ENCODE results near the gene RHOA. TPM values are rescaled to one million over a fixed set of nuclear protein-coding genes. Genes with fewer than 3 reads are reported as not detected.

RHOA gene
- polyA plus RNA-seq (2013) = 471 TPM

- Histone ChIP-seq H3K4me3 (ENCODE audit: control insufficient read depth in 1 of 7, extremely low read depth in 1 of 7, insufficient read depth in 4 of 7, low read depth in 2 of 7, low read length in 6 of 7) (peak within 1 kb of the TSS; percentile 72 to 97 (median 92)), H3K27me3 (replicated peaks in 2 of 5; ENCODE audit: control insufficient read depth in 4 of 5, insufficient read depth in 5 of 5, low read length in 4 of 5) (no peaks in the 10 kb centered on the region), H3K36me3 (ENCODE audit: control insufficient read depth in 4 of 4, insufficient read depth in 4 of 4, low read length in 3 of 4) (peaks cover 0 to 8% (median 3%) of the 10 kb centered on the region in 4 experiments), H3K4me1 (ENCODE audit: control extremely low read depth in 1 of 4, control insufficient read depth in 4 of 4, insufficient read depth in 4 of 4, low read length in 3 of 4) (peaks cover 42 to 71% (median 58%) of the 10 kb centered on the region in 4 experiments), H3K9me3 (ENCODE audit: control extremely low read depth in 1 of 5, control insufficient read depth in 4 of 5, insufficient read depth in 2 of 5, low read depth in 1 of 5, low read length in 4 of 5) (no peaks in the 10 kb centered on the region), H3K27ac (ENCODE audit: insufficient read depth in 1 of 2, low read depth in 1 of 2, low read length in 2 of 2, poor library complexity in 1 of 2, severe bottlenecking in 2 of 2) (peak within 1 kb of the TSS; percentile 91 to 96)
- peak; percentile 100 for DNase-seq
- WGBS (ENCODE audit: insufficient coverage) = 0% methylated on average over 49 of the region's 62 CpGs
- POLR2A ChIA-PET = interaction anchor here (0.7 to 2.1 kb wide), 5 partner anchors 17 to 86 kb away, joined by 3 to 17 read pairs (median 5); partner anchors contain the start of genes GPX1, NICN1 and USP4
- CTCF ChIA-PET = interaction anchor here (1.4 kb wide), 1 partner anchor 11 kb away, joined by 3 read pairs; no protein-coding TSS in a partner anchor
Measured at GRCh38 chr3:49411968-49412631, at the start of gene RHOA, which contains the start of gene TCTA. RHOA (minus strand) TSS chr3:49411976; CDS start chr3:49375589, 36,387 bp downstream. TCTA (plus strand) TSS chr3:49412423; CDS start chr3:49412427, 4 bp downstream.

- Histone ChIP-seq H3K4me3 (ENCODE audit: control insufficient read depth in 1 of 7, extremely low read depth in 1 of 7, insufficient read depth in 4 of 7, low read depth in 2 of 7, low read length in 6 of 7) (no peak overlapping the region), H3K27ac (ENCODE audit: insufficient read depth in 1 of 2, low read depth in 1 of 2, low read length in 2 of 2, poor library complexity in 1 of 2, severe bottlenecking in 2 of 2) (no peak overlapping the region), H3K27me3 (replicated peaks in 2 of 5; ENCODE audit: control insufficient read depth in 4 of 5, insufficient read depth in 5 of 5, low read length in 4 of 5) (peaks cover 0 to 8% (median 0%) of the 10 kb centered on the region in 5 experiments), H3K4me1 (ENCODE audit: control extremely low read depth in 1 of 4, control insufficient read depth in 4 of 4, insufficient read depth in 4 of 4, low read length in 3 of 4) (peaks cover 0 to 3% (median 0%) of the 10 kb centered on the region in 4 experiments), H3K9me3 (ENCODE audit: control extremely low read depth in 1 of 5, control insufficient read depth in 4 of 5, insufficient read depth in 2 of 5, low read depth in 1 of 5, low read length in 4 of 5) (no peaks in the 10 kb centered on the region), H3K36me3 (ENCODE audit: control insufficient read depth in 4 of 4, insufficient read depth in 4 of 4, low read length in 3 of 4) (no peaks in the 10 kb centered on the region)
- WGBS (ENCODE audit: insufficient coverage) = 100% methylated on average over 4 of the region's 4 CpGs
- ChIA-PET POLR2A (interaction anchor here (0.6 kb wide), 1 partner anchor 8 kb away, joined by 3 read pairs; no protein-coding TSS in a partner anchor), CTCF (interaction anchor here (1.1 to 1.6 kb wide), 2 partner anchors 9 to 11 kb away, joined by 3 to 4 read pairs; no protein-coding TSS in a partner anchor)
- no peak for DNase-seq
Measured at GRCh38 chr3:49460956-49461355, 49.2 kb upstream of the RHOA start.

GRCh38 chr3:49460188-49460890, 48.6 kb upstream of the RHOA start:
- 100% methylated on average over 2 of the region's 2 CpGs for WGBS (ENCODE audit: insufficient coverage)
- CTCF ChIA-PET = interaction anchor here (1.1 to 1.9 kb wide), 3 partner anchors 8 to 121 kb away, joined by 3 to 4 read pairs (median 4); partner anchors contain the start of gene USP4
- Histone ChIP-seq H3K36me3 (ENCODE audit: control insufficient read depth in 4 of 4, insufficient read depth in 4 of 4, low read length in 3 of 4) (no peaks in the 10 kb centered on the region), H3K4me3 (ENCODE audit: control insufficient read depth in 1 of 7, extremely low read depth in 1 of 7, insufficient read depth in 4 of 7, low read depth in 2 of 7, low read length in 6 of 7) (no peak overlapping the region), H3K4me1 (ENCODE audit: control extremely low read depth in 1 of 4, control insufficient read depth in 4 of 4, insufficient read depth in 4 of 4, low read length in 3 of 4) (no peaks in the 10 kb centered on the region), H3K27ac (ENCODE audit: insufficient read depth in 1 of 2, low read depth in 1 of 2, low read length in 2 of 2, poor library complexity in 1 of 2, severe bottlenecking in 2 of 2) (no peak overlapping the region), H3K9me3 (ENCODE audit: control extremely low read depth in 1 of 5, control insufficient read depth in 4 of 5, insufficient read depth in 2 of 5, low read depth in 1 of 5, low read length in 4 of 5) (no peaks in the 10 kb centered on the region), H3K27me3 (replicated peaks in 2 of 5; ENCODE audit: control insufficient read depth in 4 of 5, insufficient read depth in 5 of 5, low read length in 4 of 5) (peaks cover 0 to 8% (median 0%) of the 10 kb centered on the region in 5 experiments)
- POLR2A ChIA-PET = interaction anchor here (0.6 kb wide), 1 partner anchor 8 kb away, joined by 3 read pairs; no protein-coding TSS in a partner anchor
- DNase-seq = no peak

GRCh38 chr3:49456466-49456865, 44.7 kb upstream of the RHOA start:
- no CpG with 5 or more reads among the region's 3 CpGs for WGBS (ENCODE audit: insufficient coverage)
- POLR2A ChIA-PET = no interaction called here

GRCh38 chr3:49454898-49455681, 43.3 kb upstream of the RHOA start:
- POLR2A ChIA-PET = interaction anchor here (1.1 kb wide), 1 partner anchor 115 kb away, joined by 3 read pairs; the partner anchor contains the start of gene USP4
- no peak for DNase-seq
- H3K4me3 ChIP-seq (ENCODE audit: control insufficient read depth in 1 of 7, extremely low read depth in 1 of 7, insufficient read depth in 4 of 7, low read depth in 2 of 7, low read length in 6 of 7) = no peak overlapping the region

More at GRCh38 chr3:49456466-49456865, 44.7 kb upstream of the RHOA start:
- CTCF ChIA-PET = interaction anchor here (0.6 kb wide), 1 partner anchor 143 kb away, joined by 3 read pairs; no protein-coding TSS in a partner anchor
- Histone ChIP-seq H3K4me1 (ENCODE audit: control extremely low read depth in 1 of 4, control insufficient read depth in 4 of 4, insufficient read depth in 4 of 4, low read length in 3 of 4) (no peaks in the 10 kb centered on the region), H3K27ac (ENCODE audit: insufficient read depth in 1 of 2, low read depth in 1 of 2, low read length in 2 of 2, poor library complexity in 1 of 2, severe bottlenecking in 2 of 2) (no peak overlapping the region), H3K9me3 (ENCODE audit: control extremely low read depth in 1 of 5, control insufficient read depth in 4 of 5, insufficient read depth in 2 of 5, low read depth in 1 of 5, low read length in 4 of 5) (no peaks in the 10 kb centered on the region), H3K36me3 (ENCODE audit: control insufficient read depth in 4 of 4, insufficient read depth in 4 of 4, low read length in 3 of 4) (no peaks in the 10 kb centered on the region), H3K27me3 (replicated peaks in 2 of 5; ENCODE audit: control insufficient read depth in 4 of 5, insufficient read depth in 5 of 5, low read length in 4 of 5) (peaks cover 0 to 4% (median 0%) of the 10 kb centered on the region in 5 experiments), H3K4me3 (ENCODE audit: control insufficient read depth in 1 of 7, extremely low read depth in 1 of 7, insufficient read depth in 4 of 7, low read depth in 2 of 7, low read length in 6 of 7) (no peak overlapping the region)
- no peak for DNase-seq

GRCh38 chr3:49454458-49454857, 42.7 kb upstream of the RHOA start:
- no peaks in the 10 kb centered on the region for H3K9me3 ChIP-seq (ENCODE audit: control extremely low read depth in 1 of 5, control insufficient read depth in 4 of 5, insufficient read depth in 2 of 5, low read depth in 1 of 5, low read length in 4 of 5)
- CTCF ChIA-PET = interaction anchor here (0.8 to 1.0 kb wide), 4 partner anchors 9 to 160 kb away, joined by 3 read pairs; no protein-coding TSS in a partner anchor
- POLR2A ChIA-PET = interaction anchor here (1.1 kb wide), 1 partner anchor 115 kb away, joined by 3 read pairs; the partner anchor contains the start of gene USP4
- no peak overlapping the region for H3K27ac ChIP-seq (ENCODE audit: insufficient read depth in 1 of 2, low read depth in 1 of 2, low read length in 2 of 2, poor library complexity in 1 of 2, severe bottlenecking in 2 of 2)
- H3K27me3 ChIP-seq (replicated peaks in 2 of 5; ENCODE audit: control insufficient read depth in 4 of 5, insufficient read depth in 5 of 5, low read length in 4 of 5) = peaks cover 0 to 4% (median 0%) of the 10 kb centered on the region in 5 experiments
- no peaks in the 10 kb centered on the region for H3K4me1 ChIP-seq (ENCODE audit: control extremely low read depth in 1 of 4, control insufficient read depth in 4 of 4, insufficient read depth in 4 of 4, low read length in 3 of 4)
- WGBS (ENCODE audit: insufficient coverage) = no CpG with 5 or more reads among the region's 2 CpGs
- no peak overlapping the region for H3K4me3 ChIP-seq (ENCODE audit: control insufficient read depth in 1 of 7, extremely low read depth in 1 of 7, insufficient read depth in 4 of 7, low read depth in 2 of 7, low read length in 6 of 7)
- DNase-seq = no peak
- H3K36me3 ChIP-seq (ENCODE audit: control insufficient read depth in 4 of 4, insufficient read depth in 4 of 4, low read length in 3 of 4) = no peaks in the 10 kb centered on the region

More at GRCh38 chr3:49454898-49455681, 43.3 kb upstream of the RHOA start:
- H3K27ac ChIP-seq (ENCODE audit: insufficient read depth in 1 of 2, low read depth in 1 of 2, low read length in 2 of 2, poor library complexity in 1 of 2, severe bottlenecking in 2 of 2) = no peak overlapping the region
- peaks cover 0 to 4% (median 0%) of the 10 kb centered on the region in 5 experiments for H3K27me3 ChIP-seq (replicated peaks in 2 of 5; ENCODE audit: control insufficient read depth in 4 of 5, insufficient read depth in 5 of 5, low read length in 4 of 5)
- no peaks in the 10 kb centered on the region for H3K4me1 ChIP-seq (ENCODE audit: control extremely low read depth in 1 of 4, control insufficient read depth in 4 of 4, insufficient read depth in 4 of 4, low read length in 3 of 4)
- H3K36me3 ChIP-seq (ENCODE audit: control insufficient read depth in 4 of 4, insufficient read depth in 4 of 4, low read length in 3 of 4) = no peaks in the 10 kb centered on the region
- 96% methylated on average over 3 of the region's 3 CpGs for WGBS (ENCODE audit: insufficient coverage)
- CTCF ChIA-PET = no interaction called here
- no peaks in the 10 kb centered on the region for H3K9me3 ChIP-seq (ENCODE audit: control extremely low read depth in 1 of 5, control insufficient read depth in 4 of 5, insufficient read depth in 2 of 5, low read depth in 1 of 5, low read length in 4 of 5)

Data from common myeloid progenitor, CD34-positive (primary cell).